ENCODE results near the gene DCLRE1B. TPM values are rescaled to one million over a fixed set of nuclear protein-coding genes. Genes with fewer than 3 reads are reported as not detected.

Gene DCLRE1B
- total RNA-seq, 1 donor from 2014 or later: 7.0 TPM

- no peak for DNase-seq (ENCODE audit: low read depth)
- TF ChIP-seq CTCF (conservative IDR thresholded peaks at IDR 0.05; ENCODE audit: low read depth, low read length): no peak
- no peak overlapping the region for H3K4me3 ChIP-seq (ENCODE audit: low read depth, low read length)
Measured at GRCh38 chr1:113886417-113887401, 18.4 kb upstream of the DCLRE1B start.

GRCh38 chr1:113887402-113888175, 17.5 kb upstream of the DCLRE1B start, which contains the start of gene BCL2L15:
Gene BCL2L15 (minus strand): TSS chr1:113887581. CDS start chr1:113887375, 206 bp downstream.
- H3K4me3 ChIP-seq (ENCODE audit: low read depth, low read length): no peak within 1 kb of the TSS
- peak; percentile 56 for DNase-seq (ENCODE audit: low read depth)
- no peak for TF ChIP-seq CTCF (conservative IDR thresholded peaks at IDR 0.05; ENCODE audit: low read depth, low read length)

- no peak for TF ChIP-seq CTCF (conservative IDR thresholded peaks at IDR 0.05; ENCODE audit: low read depth, low read length)
- DNase-seq (ENCODE audit: low read depth): no peak
- H3K4me3 ChIP-seq (ENCODE audit: low read depth, low read length): no peak overlapping the region
Measured at GRCh38 chr1:113890816-113891215, 14.3 kb upstream of the DCLRE1B start.

- TF ChIP-seq CTCF (conservative IDR thresholded peaks at IDR 0.05; ENCODE audit: low read depth, low read length): no peak
- DNase-seq (ENCODE audit: low read depth): no peak
- no peak overlapping the region for H3K4me3 ChIP-seq (ENCODE audit: low read depth, low read length)
Measured at GRCh38 chr1:113891631-113892220, 13.4 kb upstream of the DCLRE1B start.

- TF ChIP-seq CTCF (conservative IDR thresholded peaks at IDR 0.05; ENCODE audit: low read depth, low read length): no peak
Measured at GRCh38 chr1:113893267-113893666, 11.9 kb upstream of the DCLRE1B start.

GRCh38 chr1:113895098-113895497, 10.0 kb upstream of the DCLRE1B start:
- H3K4me3 ChIP-seq (ENCODE audit: low read depth, low read length): no peak overlapping the region
- no peak for DNase-seq (ENCODE audit: low read depth)

More at GRCh38 chr1:113893267-113893666, 11.9 kb upstream of the DCLRE1B start:
- no peak overlapping the region for H3K4me3 ChIP-seq (ENCODE audit: low read depth, low read length)
- DNase-seq (ENCODE audit: low read depth): no peak

More at GRCh38 chr1:113895098-113895497, 10.0 kb upstream of the DCLRE1B start:
- no peak for TF ChIP-seq CTCF (conservative IDR thresholded peaks at IDR 0.05; ENCODE audit: low read depth, low read length)
